IPS-18c (cell line): ENCODE measurements around the gene OGFRL1.

Source experiments
- H3K4me3 ChIP-seq: 2 replicates; pipeline ENCODE4 v1.7.0; 2013; ENCODE audit warnings: low read depth, mild to moderate bottlenecking, low read length, moderate library complexity; ENCODE audit not compliant: insufficient read depth
- H3K9me3 ChIP-seq: one replicate; pipeline ENCODE4 v1.6.1; 2013; ENCODE audit warnings: mild to moderate bottlenecking, low read length, moderate library complexity; ENCODE audit not compliant: control insufficient read depth, insufficient read depth

The OGFRL1 gene

GRCh38 chr6:71310261-71310660 lies 21.6 kb downstream of the OGFRL1 start:
- no peak overlapping the region for H3K4me3 ChIP-seq

GRCh38 chr6:71312089-71312488 lies 23.5 kb downstream of the OGFRL1 start:
- Histone ChIP-seq H3K4me3 (no peak overlapping the region), H3K9me3 (no peaks in the 10 kb centered on the region)

More at GRCh38 chr6:71310261-71310660, 21.6 kb downstream of the OGFRL1 start:
- no peaks in the 10 kb centered on the region for H3K9me3 ChIP-seq

GRCh38 chr6:71317441-71317840 lies 28.8 kb downstream of the OGFRL1 start:
- H3K4me3 ChIP-seq, result no peak overlapping the region

GRCh38 chr6:71320041-71320440 lies 31.4 kb downstream of the OGFRL1 start:
- no peaks in the 10 kb centered on the region for H3K9me3 ChIP-seq
- no peak overlapping the region for H3K4me3 ChIP-seq

More at GRCh38 chr6:71317441-71317840, 28.8 kb downstream of the OGFRL1 start:
- no peaks in the 10 kb centered on the region for H3K9me3 ChIP-seq

GRCh38 chr6:71321314-71321713 lies 32.7 kb downstream of the OGFRL1 start:
- no peaks in the 10 kb centered on the region for H3K9me3 ChIP-seq
- no peak overlapping the region for H3K4me3 ChIP-seq

- H3K9me3 ChIP-seq, result no peaks in the 10 kb centered on the region
- no peak overlapping the region for H3K4me3 ChIP-seq
Observed at GRCh38 chr6:71324194-71324785, 35.7 kb downstream of the OGFRL1 start.

GRCh38 chr6:71326611-71327010 lies 38.0 kb downstream of the OGFRL1 start:
- H3K4me3 ChIP-seq, result no peak overlapping the region
- no peaks in the 10 kb centered on the region for H3K9me3 ChIP-seq

GRCh38 chr6:71330501-71330900 lies 41.9 kb downstream of the OGFRL1 start:
- Histone ChIP-seq H3K4me3 (no peak overlapping the region), H3K9me3 (no peaks in the 10 kb centered on the region)

- no peaks in the 10 kb centered on the region for H3K9me3 ChIP-seq
Observed at GRCh38 chr6:71332012-71332411, 43.4 kb downstream of the OGFRL1 start.

GRCh38 chr6:71333050-71333449 lies 44.4 kb downstream of the OGFRL1 start:
- H3K9me3 ChIP-seq, result no peaks in the 10 kb centered on the region

More at GRCh38 chr6:71332012-71332411, 43.4 kb downstream of the OGFRL1 start:
- no peak overlapping the region for H3K4me3 ChIP-seq

GRCh38 chr6:71333697-71334096 lies 45.1 kb downstream of the OGFRL1 start:
- Histone ChIP-seq H3K9me3 (no peaks in the 10 kb centered on the region), H3K4me3 (no peak overlapping the region)

More at GRCh38 chr6:71333050-71333449, 44.4 kb downstream of the OGFRL1 start:
- H3K4me3 ChIP-seq, result no peak overlapping the region

- Histone ChIP-seq H3K4me3 (no peak overlapping the region), H3K9me3 (no peaks in the 10 kb centered on the region)
Observed at GRCh38 chr6:71334768-71335167, 46.2 kb downstream of the OGFRL1 start.

GRCh38 chr6:71335544-71335943 lies 46.9 kb downstream of the OGFRL1 start:
- no peaks in the 10 kb centered on the region for H3K9me3 ChIP-seq
- no peak overlapping the region for H3K4me3 ChIP-seq

GRCh38 chr6:71336901-71337300 lies 48.3 kb downstream of the OGFRL1 start:
- no peaks in the 10 kb centered on the region for H3K9me3 ChIP-seq
- H3K4me3 ChIP-seq, result no peak overlapping the region

GRCh38 chr6:71338540-71339316 lies 50.1 kb downstream of the OGFRL1 start:
- Histone ChIP-seq H3K4me3 (no peak overlapping the region), H3K9me3 (no peaks in the 10 kb centered on the region)

- no peaks in the 10 kb centered on the region for H3K9me3 ChIP-seq
- H3K4me3 ChIP-seq, result no peak overlapping the region
Observed at GRCh38 chr6:71342772-71343171, 54.2 kb downstream of the OGFRL1 start.

- Histone ChIP-seq H3K9me3 (no peaks in the 10 kb centered on the region), H3K4me3 (no peak overlapping the region)
Observed at GRCh38 chr6:71345476-71346333, 57.1 kb downstream of the OGFRL1 start.

- H3K4me3 ChIP-seq, result no peak overlapping the region
- H3K9me3 ChIP-seq, result no peaks in the 10 kb centered on the region
Observed at GRCh38 chr6:71346334-71346694, 57.7 kb downstream of the OGFRL1 start.
